Measurements from ENCODE around the gene KLHDC4. TPM values are rescaled to one million over a fixed set of nuclear protein-coding genes. Genes with fewer than 3 reads are reported as not detected.
"Not testable (repeated sequence)": the region's sequence is repeated elsewhere in the genome, so short reads cannot be mapped to it uniquely, and the experiment has no call there.

Gene KLHDC4
- total RNA-seq, 2 experiments from 2014 or later, result 75.7 to 77.5 TPM

- Mint-ChIP-seq H3K4me1 (peaks cover 2% of the 10 kb centered on the region), H3K36me3 (no peaks in the 10 kb centered on the region), H3K27me3 (no peaks in the 10 kb centered on the region), H3K27ac (no peak overlapping the region), H3K4me3 (no peak overlapping the region), H3K9me3 (no peaks in the 10 kb centered on the region)
- DNase-seq, result no peak
These were observed 26.4 kb upstream of the KLHDC4 start for GRCh38 chr16:87792205-87792565.

- no peak overlapping the region for H3K4me3 Mint-ChIP-seq
- H3K36me3 Mint-ChIP-seq, result no peaks in the 10 kb centered on the region
- DNase-seq, result no peak
- no peaks in the 10 kb centered on the region for H3K27me3 Mint-ChIP-seq
- no peak overlapping the region for H3K27ac Mint-ChIP-seq
- H3K9me3 Mint-ChIP-seq, result no peaks in the 10 kb centered on the region
- peaks cover 2% of the 10 kb centered on the region for H3K4me1 Mint-ChIP-seq
These were observed 25.8 kb upstream of the KLHDC4 start for GRCh38 chr16:87791295-87792204.

GRCh38 chr16:87790292-87791100 lies 24.7 kb upstream of the KLHDC4 start:
- H3K36me3 Mint-ChIP-seq, result no peaks in the 10 kb centered on the region
- H3K4me1 Mint-ChIP-seq, result peaks cover 2% of the 10 kb centered on the region
- no peak for DNase-seq
- H3K4me3 Mint-ChIP-seq, result no peak overlapping the region
- no peaks in the 10 kb centered on the region for H3K9me3 Mint-ChIP-seq
- H3K27me3 Mint-ChIP-seq, result no peaks in the 10 kb centered on the region
- H3K27ac Mint-ChIP-seq, result no peak overlapping the region

GRCh38 chr16:87789437-87790291 lies 23.9 kb upstream of the KLHDC4 start:
- H3K9me3 Mint-ChIP-seq, result no peaks in the 10 kb centered on the region
- no peak overlapping the region for H3K27ac Mint-ChIP-seq
- DNase-seq, result no peak
- H3K4me3 Mint-ChIP-seq, result no peak overlapping the region
- no peaks in the 10 kb centered on the region for H3K27me3 Mint-ChIP-seq
- H3K36me3 Mint-ChIP-seq, result no peaks in the 10 kb centered on the region
- peaks cover 2% of the 10 kb centered on the region for H3K4me1 Mint-ChIP-seq

GRCh38 chr16:87788730-87789436 lies 23.1 kb upstream of the KLHDC4 start:
- not testable (repeated sequence) for H3K9me3 Mint-ChIP-seq, H3K27ac Mint-ChIP-seq, H3K27me3 Mint-ChIP-seq, H3K36me3 Mint-ChIP-seq, DNase-seq, H3K4me1 Mint-ChIP-seq, H3K4me3 Mint-ChIP-seq

GRCh38 chr16:87787451-87788091 lies 21.8 kb upstream of the KLHDC4 start:
- not testable (repeated sequence) for H3K36me3 Mint-ChIP-seq, H3K4me1 Mint-ChIP-seq, H3K9me3 Mint-ChIP-seq, H3K27ac Mint-ChIP-seq, DNase-seq, H3K27me3 Mint-ChIP-seq, H3K4me3 Mint-ChIP-seq

GRCh38 chr16:87784812-87785211 lies 19.0 kb upstream of the KLHDC4 start:
- no peak for DNase-seq
- H3K9me3 Mint-ChIP-seq, result no peaks in the 10 kb centered on the region
- H3K36me3 Mint-ChIP-seq, result peaks cover 2% of the 10 kb centered on the region
- peaks cover 19% of the 10 kb centered on the region for H3K4me1 Mint-ChIP-seq
- H3K27ac Mint-ChIP-seq, result no peak overlapping the region
- no peak overlapping the region for H3K4me3 Mint-ChIP-seq
- no peaks in the 10 kb centered on the region for H3K27me3 Mint-ChIP-seq

- no peak for DNase-seq
- H3K27ac Mint-ChIP-seq, result no peak overlapping the region
- no peak overlapping the region for H3K4me3 Mint-ChIP-seq
- H3K27me3 Mint-ChIP-seq, result no peaks in the 10 kb centered on the region
- H3K36me3 Mint-ChIP-seq, result peaks cover 7% of the 10 kb centered on the region
- H3K4me1 Mint-ChIP-seq, result peaks cover 38% of the 10 kb centered on the region
- no peaks in the 10 kb centered on the region for H3K9me3 Mint-ChIP-seq
These were observed 16.2 kb upstream of the KLHDC4 start for GRCh38 chr16:87782033-87782432.

- peak overlapping the region; percentile 100 for H3K27ac Mint-ChIP-seq
- H3K36me3 Mint-ChIP-seq, result peaks cover 7% of the 10 kb centered on the region
- no peaks in the 10 kb centered on the region for H3K9me3 Mint-ChIP-seq
- no peaks in the 10 kb centered on the region for H3K27me3 Mint-ChIP-seq
- H3K4me1 Mint-ChIP-seq, result peaks cover 40% of the 10 kb centered on the region
- peak overlapping the region; percentile 61 for H3K4me3 Mint-ChIP-seq
- DNase-seq, result peak; percentile 66
These were observed 14.7 kb upstream of the KLHDC4 start for GRCh38 chr16:87780385-87780989.

GRCh38 chr16:87778830-87779579 lies 13.2 kb upstream of the KLHDC4 start:
- H3K4me1 Mint-ChIP-seq, result peaks cover 42% of the 10 kb centered on the region

GRCh38 chr16:87778476-87778829 lies 12.7 kb upstream of the KLHDC4 start:
- Mint-ChIP-seq H3K4me1 (peaks cover 42% of the 10 kb centered on the region), H3K4me3 (peak overlapping the region; percentile 92), H3K36me3 (peaks cover 7% of the 10 kb centered on the region), H3K9me3 (no peaks in the 10 kb centered on the region), H3K27ac (peak overlapping the region; percentile 100), H3K27me3 (no peaks in the 10 kb centered on the region)
- DNase-seq, result no peak

More at GRCh38 chr16:87778830-87779579, 13.2 kb upstream of the KLHDC4 start:
- Mint-ChIP-seq H3K4me3 (peak overlapping the region; percentile 92), H3K9me3 (no peaks in the 10 kb centered on the region), H3K27ac (peak overlapping the region; percentile 100), H3K36me3 (peaks cover 7% of the 10 kb centered on the region), H3K27me3 (no peaks in the 10 kb centered on the region)
- peak; percentile 97 for DNase-seq

GRCh38 chr16:87773836-87774235 lies 8.1 kb upstream of the KLHDC4 start:
- not testable (repeated sequence) for H3K4me3 Mint-ChIP-seq, H3K9me3 Mint-ChIP-seq, DNase-seq, H3K27ac Mint-ChIP-seq, H3K27me3 Mint-ChIP-seq, H3K36me3 Mint-ChIP-seq
- peaks cover 21% of the 10 kb centered on the region for H3K4me1 Mint-ChIP-seq

GRCh38 chr16:87767456-87767855 lies 1.7 kb upstream of the KLHDC4 start:
- peaks cover 26% of the 10 kb centered on the region for H3K4me1 Mint-ChIP-seq
- not testable (repeated sequence) for H3K9me3 Mint-ChIP-seq, H3K27ac Mint-ChIP-seq, DNase-seq, H3K27me3 Mint-ChIP-seq
- H3K4me3 Mint-ChIP-seq, result peak overlapping the region; percentile 98
- peaks cover 22% of the 10 kb centered on the region for H3K36me3 Mint-ChIP-seq

Measured in activated naive CD8-positive, alpha-beta T cell treated with anti-CD3 and anti-CD28 coated beads for 36 hours (primary cell).